Smooth muscle cell (in vitro differentiated cells): ENCODE measurements around the gene ERC1. TPM values are rescaled to one million over a fixed set of nuclear protein-coding genes. Genes with fewer than 3 reads are reported as not detected.

ENCODE experiments used
- DNase-seq: peaks from one replicate; lab custom pipeline; 2025; ENCODE audit not compliant: unreplicated experiment; lab: John Stamatoyannopoulos, UW
- H2AFZ ChIP-seq: fragments of 200-600 bp; sonication (generic); 2 replicates; pipeline ENCODE4 v1.6.0; 2016; ENCODE audit warnings: antibody characterized with exemption, low read depth, mild to moderate bottlenecking
- H3F3A ChIP-seq: fragments of 200-600 bp; sonication (generic); 2 replicates; pipeline ENCODE4 v1.6.0; 2017; ENCODE audit warnings: antibody characterized with exemption, low read depth
- H3K27ac ChIP-seq: fragments of 200-600 bp; sonication (generic); 2 replicates; pipeline ENCODE4 v1.5.1; 2016; ENCODE audit warnings: low read depth, mild to moderate bottlenecking
- H3K27me3 ChIP-seq: fragments of 200-600 bp; sonication (generic); 2 replicates; pipeline ENCODE4 v1.6.1; 2016; ENCODE audit warnings: low read depth, mild to moderate bottlenecking
- H3K36me3 ChIP-seq: fragments of 200-600 bp; sonication (generic); 2 replicates; pipeline ENCODE4 v1.5.1; 2016; ENCODE audit warnings: low read depth
- H3K4me1 ChIP-seq: fragments of 200-600 bp; sonication (generic); 2 replicates; pipeline ENCODE4 v1.5.1; 2016; ENCODE audit warnings: low read depth
- H3K4me2 ChIP-seq: fragments of 200-600 bp; sonication (generic); 2 replicates; pipeline ENCODE4 v1.6.0; 2016; ENCODE audit warnings: mild to moderate bottlenecking
- H3K4me3 ChIP-seq: fragments of 200-600 bp; sonication (generic); 2 replicates; pipeline ENCODE4 v1.5.1; 2016; ENCODE audit warnings: mild to moderate bottlenecking
- H3K79me2 ChIP-seq: fragments of 200-600 bp; sonication (generic); 2 replicates; pipeline ENCODE4 v1.6.0; 2016; ENCODE audit warnings: low read depth, mild to moderate bottlenecking
- H3K9ac ChIP-seq: fragments of 200-600 bp; sonication (generic); 2 replicates; pipeline ENCODE4 v1.6.0; 2016; ENCODE audit warnings: low read depth
- H3K9me3 ChIP-seq: fragments of 200-600 bp; sonication (generic); replicated peaks from 2 replicates; pipeline ENCODE4 v1.5.1; 2016; ENCODE audit warnings: low read depth
- H4K20me1 ChIP-seq: fragments of 200-600 bp; sonication (generic); 2 replicates; pipeline ENCODE4 v1.6.0; 2016; ENCODE audit warnings: low read depth
- CTCF ChIP-seq: fragments of 200-600 bp; sonication (generic); IDR thresholded peaks from 2 replicates; pipeline ENCODE4 v1.5.1; 2017; ENCODE audit warnings: borderline replicate concordance, mild to moderate bottlenecking, antibody characterized with exemption; ENCODE audit not compliant: insufficient read depth, poor library complexity, severe bottlenecking
- WGBS: methylation state at CpG from one replicate; pipeline ENCODE4 v1.1.7; 2016; ENCODE audit warnings: low lambda C conversion rate; 5-methylcytosine and 5-hydroxymethylcytosine counted together
- polyA plus RNA-seq: library from polyadenylated mRNA; unstranded; fragments of >200 nt; fragmentation: Nextera tagmentation; extraction: Ambion mirVana; gene quantifications from 2 replicates; pipeline ENCODE4 v1.2.1, GENCODE V29; 2016
- total RNA-seq: library from RNA; depleted of rRNA; stranded (reverse); fragments of >200 nt; gene quantifications from 2 replicates; pipeline ENCODE4 v1.2.3, GENCODE V29; 2014

Gene ERC1
- total and polyA plus RNA-seq, 2 experiments from 2014 or later, result 13.8 to 17.6 TPM

DNA sequence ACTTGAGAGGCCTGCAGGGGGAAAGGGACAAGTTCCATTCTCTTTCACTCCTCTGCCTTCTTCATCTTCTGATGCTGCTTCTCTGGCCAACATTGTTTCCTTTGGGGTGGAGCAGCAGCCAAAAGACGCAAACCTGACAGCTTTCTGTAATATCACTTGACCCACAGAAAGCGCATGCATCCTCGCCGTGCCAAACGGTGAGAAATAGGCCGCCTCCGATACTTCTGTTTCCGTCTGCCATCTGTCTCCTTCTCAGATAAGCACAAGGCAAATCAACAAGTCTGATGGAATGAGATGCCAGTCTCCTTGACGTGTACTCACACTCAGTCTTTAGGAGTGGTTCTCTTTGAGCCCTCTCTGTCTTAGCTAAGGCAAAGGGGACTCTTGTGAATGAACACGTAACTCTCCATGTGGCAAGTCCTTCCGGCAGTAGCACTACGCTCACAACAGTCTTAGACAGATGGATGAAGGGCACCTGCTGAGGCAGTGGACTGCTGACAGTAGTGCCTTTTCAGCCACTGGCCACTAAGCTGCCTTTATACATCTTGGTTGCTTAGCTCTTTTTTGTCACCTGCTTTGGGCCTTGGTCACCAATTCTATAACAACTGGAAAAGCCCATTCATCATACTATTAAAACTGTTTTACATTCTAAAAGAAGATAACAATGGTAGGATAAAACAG, 389.3 kb downstream of the ERC1 start:
- no peaks in the 10 kb centered on the region for H4K20me1 ChIP-seq
- peaks cover 11% of the 10 kb centered on the region for H3K4me1 ChIP-seq
- no peaks in the 10 kb centered on the region for H3K27me3 ChIP-seq
- no peaks in the 10 kb centered on the region for H3F3A ChIP-seq
- H3K9me3 ChIP-seq, result no peaks in the 10 kb centered on the region
- H3K9ac ChIP-seq, result no peak overlapping the region
- H3K36me3 ChIP-seq, result peaks cover 4% of the 10 kb centered on the region
- no peak for TF ChIP-seq CTCF
- 96% methylated on average over 12 of the region's 12 CpGs for WGBS
- no peaks in the 10 kb centered on the region for H3K79me2 ChIP-seq
- no peak overlapping the region for H3K27ac ChIP-seq
- no peak overlapping the region for H3K4me3 ChIP-seq
- no peak overlapping the region for H2AFZ ChIP-seq
- no peak overlapping the region for H3K4me2 ChIP-seq
- no peak for DNase-seq

DNA sequence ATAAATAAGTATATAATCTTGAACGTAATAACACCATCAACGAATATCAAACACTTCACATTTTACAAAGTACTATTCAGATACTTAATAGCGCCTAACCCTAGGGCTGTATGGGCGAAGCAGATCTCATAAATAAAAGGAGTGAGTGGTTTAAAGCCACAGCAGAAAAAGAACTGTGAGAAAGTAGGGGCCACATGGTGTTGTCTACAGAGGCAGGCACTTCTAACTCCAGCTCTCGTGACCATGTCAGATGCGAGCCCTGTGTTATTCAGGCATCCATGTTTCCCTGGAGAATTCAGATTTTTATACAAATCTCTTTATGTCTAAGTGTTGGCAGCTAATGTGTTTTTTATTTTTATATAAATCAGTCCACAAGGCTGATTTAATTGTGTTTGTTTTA, 391.1 kb downstream of the ERC1 start:
- no peaks in the 10 kb centered on the region for H4K20me1 ChIP-seq
- no peak overlapping the region for H3K9ac ChIP-seq
- peaks cover 2% of the 10 kb centered on the region for H3K36me3 ChIP-seq
- no peak overlapping the region for H3K4me2 ChIP-seq
- H3F3A ChIP-seq, result no peaks in the 10 kb centered on the region
- no peak overlapping the region for H2AFZ ChIP-seq
- peaks cover 11% of the 10 kb centered on the region for H3K4me1 ChIP-seq
- no peak overlapping the region for H3K4me3 ChIP-seq
- 86% methylated on average over 6 of the region's 6 CpGs for WGBS
- H3K27me3 ChIP-seq, result no peaks in the 10 kb centered on the region
- TF ChIP-seq CTCF, result no peak
- H3K79me2 ChIP-seq, result no peaks in the 10 kb centered on the region
- no peak for DNase-seq
- H3K9me3 ChIP-seq, result no peaks in the 10 kb centered on the region
- H3K27ac ChIP-seq, result no peak overlapping the region

GRCh38 chr12:1382826-1383225, 391.8 kb downstream of the ERC1 start:
- H3K27me3 ChIP-seq, result no peaks in the 10 kb centered on the region
- no peaks in the 10 kb centered on the region for H3K36me3 ChIP-seq
- H2AFZ ChIP-seq, result no peak overlapping the region
- no peak for DNase-seq
- peaks cover 11% of the 10 kb centered on the region for H3K4me1 ChIP-seq
- no peak overlapping the region for H3K4me3 ChIP-seq
- no peaks in the 10 kb centered on the region for H3K9me3 ChIP-seq
- no peaks in the 10 kb centered on the region for H3F3A ChIP-seq
- H3K79me2 ChIP-seq, result no peaks in the 10 kb centered on the region
- WGBS, result 58% methylated on average over 4 of the region's 4 CpGs
- no peak overlapping the region for H3K9ac ChIP-seq
- no peak for TF ChIP-seq CTCF
- H3K4me2 ChIP-seq, result no peak overlapping the region
- H4K20me1 ChIP-seq, result no peaks in the 10 kb centered on the region
- H3K27ac ChIP-seq, result no peak overlapping the region

- H3F3A ChIP-seq, result no peaks in the 10 kb centered on the region
- WGBS, result 88% methylated on average over 4 of the region's 4 CpGs
- no peak overlapping the region for H3K4me3 ChIP-seq
- TF ChIP-seq CTCF, result no peak
- H3K79me2 ChIP-seq, result no peaks in the 10 kb centered on the region
- no peak overlapping the region for H3K27ac ChIP-seq
- no peaks in the 10 kb centered on the region for H3K36me3 ChIP-seq
- H2AFZ ChIP-seq, result no peak overlapping the region
- DNase-seq, result no peak
- H3K9me3 ChIP-seq, result no peaks in the 10 kb centered on the region
- no peaks in the 10 kb centered on the region for H3K27me3 ChIP-seq
- peaks cover 11% of the 10 kb centered on the region for H3K4me1 ChIP-seq
- no peak overlapping the region for H3K9ac ChIP-seq
- H4K20me1 ChIP-seq, result no peaks in the 10 kb centered on the region
- no peak overlapping the region for H3K4me2 ChIP-seq
Measured at GRCh38 chr12:1383758-1384157, 392.7 kb downstream of the ERC1 start.
